NCI-H2227 treated with DMSO at 0.1 percent for 48 hours (cell line): ENCODE results near the gene PLN.

Experiments used
- DNase-seq: peaks from one replicate; lab custom pipeline; 2025; lab: John Stamatoyannopoulos, UW

The PLN gene

GRCh38 chr6:118537574-118537973 lies 10.5 kb upstream of the PLN start:
- DNase-seq: no peak

DNA sequence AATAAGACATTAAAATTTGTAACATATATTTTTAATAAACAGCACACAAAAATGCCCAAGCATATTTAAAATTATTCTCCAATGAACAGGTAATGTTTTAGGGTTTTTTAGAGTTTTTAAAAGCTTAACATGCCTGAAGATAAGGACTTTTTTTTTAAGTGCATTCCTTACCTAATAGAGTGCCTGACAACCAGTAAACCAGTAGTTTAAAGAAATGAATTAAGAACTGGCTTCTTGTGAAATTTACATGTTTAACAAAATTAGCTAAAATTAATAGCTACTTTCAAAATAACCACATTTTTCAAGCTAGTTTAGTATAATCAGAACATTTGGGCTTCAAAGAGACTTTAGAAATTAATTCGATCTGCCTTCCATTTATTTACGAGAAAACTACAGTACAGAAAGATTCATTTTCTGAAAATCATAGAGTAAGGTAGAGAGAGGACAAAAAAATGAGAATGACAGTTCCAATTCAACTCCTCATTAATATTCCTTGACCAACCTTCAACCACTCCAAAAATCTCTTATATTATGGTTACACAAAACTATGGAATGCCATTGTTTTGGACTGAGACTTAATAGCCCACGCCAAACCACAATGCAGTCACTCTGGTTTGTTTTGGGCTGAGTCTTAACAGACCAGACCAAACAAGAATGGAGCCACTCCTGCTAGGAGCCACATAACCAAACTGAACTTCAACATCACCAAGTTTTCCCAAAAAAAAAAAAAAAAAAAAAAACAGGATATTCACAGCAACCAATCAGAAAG lies 5.7 kb upstream of the PLN start:
- no peak for DNase-seq

- DNase-seq: no peak
Measured at GRCh38 chr6:118544105-118544504, 4.0 kb upstream of the PLN start.

GRCh38 chr6:118546164-118546879 lies 1.8 kb upstream of the PLN start:
- DNase-seq: no peak

DNA sequence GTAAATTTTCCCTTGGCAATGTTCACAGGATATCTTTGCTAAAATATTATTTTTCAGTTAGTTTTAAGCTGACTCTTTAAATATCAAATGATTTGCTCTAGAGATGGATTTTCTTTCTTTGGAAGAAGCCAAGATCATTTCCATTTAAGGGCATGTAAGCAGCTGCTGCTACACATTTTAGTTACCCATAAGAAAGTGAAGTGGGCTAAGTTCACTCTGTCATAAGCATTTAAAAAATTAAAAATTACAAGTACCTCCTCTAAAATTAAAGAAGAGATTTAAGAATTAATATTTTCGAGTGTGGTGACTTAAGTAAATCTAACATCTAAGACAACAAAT lies 1.2 kb upstream of the PLN start:
- no peak for DNase-seq

DNA sequence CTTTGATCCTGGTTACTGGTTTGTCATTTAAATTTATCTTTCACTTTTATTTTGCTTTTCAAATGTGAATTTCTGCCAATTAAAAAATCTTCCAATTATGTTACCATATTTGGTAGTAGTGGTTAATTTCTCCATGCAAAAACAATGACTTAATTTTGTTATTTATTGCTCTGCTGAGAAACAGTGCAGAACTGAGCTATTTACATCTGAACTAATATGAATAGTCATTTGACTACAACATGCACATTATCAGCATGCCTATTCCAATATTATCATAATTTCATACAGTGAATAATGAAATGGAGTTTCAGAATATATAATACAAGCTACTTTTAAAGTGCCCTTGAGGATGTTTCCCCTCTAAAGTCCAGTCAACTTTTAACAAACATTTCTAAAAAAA lies 517 bp downstream of the PLN start:
- DNase-seq: no peak

- peak; percentile 27 for DNase-seq
Measured at GRCh38 chr6:118551063-118552053, 3.3 kb downstream of the PLN start.

- no peak for DNase-seq
Measured at GRCh38 chr6:118553132-118553531, 5.0 kb downstream of the PLN start.

DNA sequence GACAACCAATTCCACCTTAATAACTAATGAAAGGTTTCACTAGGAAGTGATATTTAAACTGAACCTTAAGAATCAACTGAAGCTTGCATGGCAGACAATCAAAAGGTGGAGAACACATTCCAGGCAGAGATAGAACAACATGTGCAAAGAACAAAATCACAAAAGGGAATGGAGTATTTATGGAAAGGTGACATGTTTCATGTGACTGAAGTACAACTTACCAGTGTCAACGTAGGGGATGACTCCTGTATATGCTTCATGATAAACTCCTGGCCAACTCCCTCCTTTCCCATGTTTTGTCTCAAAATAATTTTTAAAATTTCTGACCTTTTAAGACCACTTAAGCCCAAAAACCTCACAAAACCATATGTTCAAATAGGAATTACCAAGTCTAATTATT lies 6.6 kb downstream of the PLN start:
- DNase-seq: no peak

DNA sequence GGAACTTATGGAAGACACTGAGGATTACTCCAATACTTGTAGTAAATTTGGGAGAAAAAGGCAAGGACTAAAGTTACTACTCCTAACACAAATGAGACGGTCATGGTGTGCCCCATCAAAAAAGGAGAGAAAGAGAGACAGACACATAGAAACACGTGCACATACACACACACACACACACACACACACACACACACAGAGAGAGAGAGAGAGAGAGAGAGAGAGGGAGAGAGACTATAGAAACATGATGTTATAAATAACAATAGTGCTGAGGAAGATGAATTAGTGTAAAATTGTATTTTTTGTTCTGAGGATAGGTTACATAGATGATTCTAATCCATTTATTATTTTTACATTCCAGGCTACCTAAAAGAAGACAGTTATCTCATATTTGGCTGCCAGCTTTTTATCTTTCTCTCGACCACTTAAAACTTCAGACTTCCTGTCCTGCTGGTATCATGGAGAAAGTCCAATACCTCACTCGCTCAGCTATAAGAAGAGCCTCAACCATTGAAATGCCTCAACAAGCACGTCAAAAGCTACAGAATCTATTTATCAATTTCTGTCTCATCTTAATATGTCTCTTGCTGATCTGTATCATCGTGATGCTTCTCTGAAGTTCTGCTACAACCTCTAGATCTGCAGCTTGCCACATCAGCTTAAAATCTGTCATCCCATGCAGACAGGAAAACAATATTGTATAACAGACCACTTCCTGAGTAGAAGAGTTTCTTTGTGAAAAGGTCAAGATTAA lies 10.5 kb downstream of the PLN start:
- DNase-seq: no peak

DNA sequence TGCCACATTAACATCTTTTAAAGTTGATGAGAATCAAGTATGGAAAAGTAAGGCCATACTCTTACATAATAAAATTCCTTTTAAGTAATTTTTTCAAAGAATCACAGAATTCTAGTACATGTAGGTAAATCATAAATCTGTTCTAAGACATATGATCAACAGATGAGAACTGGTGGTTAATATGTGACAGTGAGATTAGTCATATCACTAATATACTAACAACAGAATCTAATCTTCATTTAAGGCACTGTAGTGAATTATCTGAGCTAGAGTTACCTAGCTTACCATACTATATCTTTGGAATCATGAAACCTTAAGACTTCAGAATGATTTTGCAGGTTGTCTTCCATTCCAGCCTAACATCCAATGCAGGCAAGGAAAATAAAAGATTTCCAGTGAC lies 11.6 kb downstream of the PLN start:
- DNase-seq: no peak

- no peak for DNase-seq
Measured at GRCh38 chr6:118562248-118562647, 14.2 kb downstream of the PLN start.

- DNase-seq: no peak
Measured at GRCh38 chr6:118562959-118563358, 14.9 kb downstream of the PLN start.

DNA sequence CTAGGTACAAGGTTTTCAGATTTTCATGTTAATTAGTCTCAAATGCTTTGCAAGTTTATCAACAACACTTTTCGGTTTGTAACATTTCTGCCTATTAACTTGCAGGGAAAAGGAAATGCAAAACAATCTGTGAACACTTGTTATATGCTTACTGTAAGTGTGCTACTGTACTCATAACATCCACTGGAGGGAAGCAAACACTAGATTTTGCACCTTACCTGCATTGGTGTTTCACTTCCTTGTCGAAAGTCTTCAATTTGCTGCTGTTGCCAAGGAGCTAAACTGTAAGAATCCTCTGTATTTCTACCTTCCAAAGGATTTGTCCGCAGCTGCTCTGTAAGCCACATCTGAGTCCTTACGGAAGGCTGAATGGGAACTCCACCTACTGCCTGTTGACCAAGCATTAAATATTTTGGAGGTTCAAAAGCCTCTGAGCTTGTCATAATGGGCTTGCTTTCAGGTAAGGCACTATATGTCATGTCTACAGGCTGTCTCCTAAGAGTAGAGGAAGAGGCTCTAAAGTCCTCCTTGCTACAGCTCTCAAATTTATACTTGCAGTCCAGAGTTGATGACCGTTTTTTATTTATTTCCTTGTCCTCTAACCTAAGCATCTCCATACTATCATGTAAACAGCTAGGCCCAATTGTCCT lies 17.3 kb downstream of the PLN start:
- peak; percentile 13 for DNase-seq

DNA sequence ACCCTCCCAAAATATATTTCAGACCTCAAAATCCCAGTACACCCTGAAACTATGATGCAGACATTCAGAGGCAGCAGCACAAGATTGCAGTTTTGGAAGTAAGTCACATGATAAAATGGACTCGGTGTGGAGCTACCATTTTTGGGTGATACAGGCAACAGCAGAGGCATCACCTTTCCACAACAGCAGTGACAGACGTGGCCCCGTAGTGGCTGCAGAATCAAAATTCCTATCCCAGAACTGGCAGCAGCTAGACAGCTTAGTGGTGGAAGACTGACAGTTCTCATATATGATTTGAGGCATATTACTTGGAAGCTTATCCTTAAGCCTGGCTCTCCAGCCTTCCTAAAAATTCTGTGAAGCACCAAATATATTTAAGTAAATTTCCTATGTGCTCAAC lies 19.9 kb downstream of the PLN start:
- no peak for DNase-seq

DNA sequence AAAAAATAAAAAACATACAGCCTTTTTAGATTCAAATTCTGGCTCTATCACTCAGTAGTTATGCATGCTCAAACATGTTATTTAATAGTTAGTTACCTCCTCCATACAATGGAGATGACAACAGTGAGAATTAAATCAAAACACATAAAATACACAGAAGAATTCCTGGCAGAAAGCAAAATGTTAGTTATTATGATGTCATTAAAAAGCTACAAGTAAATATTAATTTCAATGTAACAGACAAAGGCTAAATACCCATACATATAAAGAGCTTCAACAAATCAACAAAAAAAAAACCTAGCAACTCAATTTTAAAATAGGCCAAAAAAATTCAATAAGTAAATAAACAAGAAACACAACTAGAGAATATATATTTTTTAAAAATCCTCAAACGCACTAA lies 21.4 kb downstream of the PLN start:
- DNase-seq: no peak

GRCh38 chr6:118571121-118571520 lies 23.0 kb downstream of the PLN start:
- no peak for DNase-seq

DNA sequence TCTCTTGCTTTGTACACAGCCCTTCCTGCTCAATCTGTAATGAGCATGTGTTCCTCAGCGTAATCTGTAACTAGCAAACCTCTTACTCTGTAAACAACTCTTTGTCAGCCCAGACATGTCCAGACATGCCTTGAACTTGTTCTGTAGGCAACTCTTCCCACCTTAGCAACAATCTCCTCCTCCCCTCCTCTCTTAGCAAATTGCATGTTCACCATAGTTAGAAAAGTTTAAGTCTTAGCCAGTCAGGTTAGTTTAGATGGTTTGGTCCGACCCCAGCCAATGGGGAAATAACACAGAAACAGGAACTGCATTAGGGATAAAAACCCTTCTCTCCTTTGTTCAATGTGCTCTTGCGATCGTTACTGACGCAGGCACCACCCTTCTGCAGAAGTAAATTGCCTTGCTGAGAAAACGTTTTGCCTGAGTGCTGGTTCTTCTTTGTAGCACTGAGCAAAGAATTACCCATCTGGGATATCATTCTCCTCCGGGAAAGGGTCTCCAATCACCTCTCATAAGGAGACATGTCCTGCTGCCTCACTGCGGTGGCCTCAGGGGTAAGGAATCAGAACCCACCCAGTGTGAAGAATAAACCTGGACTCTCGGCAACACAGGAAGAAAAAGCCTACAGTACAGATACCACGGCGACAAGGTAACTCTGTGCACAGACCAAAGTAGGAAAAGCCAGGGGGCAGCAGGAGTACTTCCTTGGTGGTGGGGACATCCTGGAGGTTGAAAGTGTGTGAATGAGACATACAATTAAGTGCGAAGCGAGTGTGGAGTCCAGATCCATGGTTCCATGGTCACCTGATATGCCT lies 26.2 kb downstream of the PLN start:
- DNase-seq: no peak

DNA sequence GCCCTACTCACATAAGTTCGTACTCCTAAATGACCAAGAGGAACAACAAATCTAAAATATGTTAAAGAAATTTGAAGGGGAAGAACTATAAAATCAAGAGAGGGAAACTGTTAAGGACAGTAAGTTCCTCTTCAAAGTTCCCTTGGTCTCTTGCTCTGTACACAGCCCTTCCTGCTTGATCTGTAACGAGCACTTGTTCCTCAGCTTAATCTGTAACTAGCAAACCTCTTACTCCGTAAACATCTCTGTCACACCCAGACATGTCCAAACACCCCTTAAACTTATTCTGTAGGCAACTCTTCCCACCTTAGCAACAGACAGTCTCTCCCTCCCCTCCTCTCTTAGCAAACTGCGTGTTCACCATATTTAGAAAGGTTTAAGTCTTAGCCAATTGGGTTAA lies 29.9 kb downstream of the PLN start:
- no peak for DNase-seq

DNA sequence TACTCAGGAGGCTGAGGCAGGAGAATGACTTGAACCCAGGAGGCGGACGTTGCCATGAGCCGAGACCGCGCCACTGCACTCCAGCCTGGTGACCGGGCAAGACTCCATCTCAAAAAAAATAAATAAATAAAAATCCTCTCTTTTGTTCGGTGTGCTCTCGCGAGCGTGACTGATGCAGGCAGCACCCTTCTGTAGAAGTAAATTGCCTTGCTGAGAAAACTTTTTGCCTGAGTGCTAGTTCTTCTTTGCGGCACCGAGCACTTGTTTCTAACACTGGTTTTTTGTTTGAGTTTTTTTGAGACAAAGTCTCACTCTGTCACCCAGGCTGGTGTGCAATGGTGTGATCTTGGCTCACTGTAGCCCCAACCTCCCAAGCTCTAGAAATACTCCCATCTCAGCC lies 30.5 kb downstream of the PLN start:
- DNase-seq: no peak

DNA sequence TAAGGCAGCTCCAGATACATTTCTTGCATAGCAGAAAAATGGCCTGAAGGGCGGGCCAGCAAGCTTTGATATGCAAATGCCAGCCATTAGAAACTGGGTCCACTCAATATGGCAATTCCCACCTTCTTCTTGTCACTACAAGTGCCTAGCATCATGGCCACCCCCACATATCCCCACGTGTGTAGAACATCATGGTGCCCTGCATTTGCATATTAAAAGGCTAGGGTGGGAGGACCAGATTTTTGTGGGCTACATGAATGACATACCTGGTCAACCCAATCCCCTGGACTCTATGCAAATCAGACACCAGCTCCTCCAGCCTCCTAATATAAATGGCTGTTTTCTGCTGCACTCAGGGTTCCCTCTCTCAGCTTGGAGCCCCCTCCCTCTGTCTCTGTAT lies 31.7 kb downstream of the PLN start:
- DNase-seq: no peak
